Activated B cell treated with CpG ODN at 0.5 μM for 24 hours (primary cell): Measurements from ENCODE around the gene CSDE1. TPM values are rescaled to one million over a fixed set of nuclear protein-coding genes. Genes with fewer than 3 reads are reported as not detected.

ENCODE experiments used
- ATAC-seq: fragments of 200-7000 bp; cut with Tn5 transposase; one replicate; pipeline ENCODE4 v1.10.0; 2021; ENCODE audit warnings: low read depth, mild to moderate bottlenecking, moderate library complexity
- CTCF ChIA-PET: fragments of 350-600 bp; sonication (Branson Sonifier 250); formaldehyde crosslinking; loops from one replicate; lab custom pipeline; 2021; ENCODE audit warnings: antibody characterized with exemption; lab: Charles Lee
- POLR2A ChIA-PET: fragments of 350-600 bp; sonication (Branson Sonifier 250); formaldehyde crosslinking; loops from one replicate; lab custom pipeline; 2021; ENCODE audit warnings: antibody characterized with exemption; lab: Charles Lee
- DNase-seq: peaks from one replicate; pipeline ENCODE4 v3.0.0; 2022
- H3K27ac Mint-ChIP-seq: one replicate; pipeline ENCODE4 v1.8.0; 2020; ENCODE audit warnings: mixed read lengths
- H3K27me3 Mint-ChIP-seq: one replicate; pipeline ENCODE4 v1.8.0; 2021; ENCODE audit warnings: mixed read lengths
- H3K36me3 Mint-ChIP-seq: one replicate; pipeline ENCODE4 v1.8.0; 2021; ENCODE audit warnings: low read depth, mixed read lengths
- H3K4me1 Mint-ChIP-seq: one replicate; pipeline ENCODE4 v1.8.0; 2021; ENCODE audit warnings: mixed read lengths
- H3K4me3 Mint-ChIP-seq: one replicate; pipeline ENCODE4 v1.8.0; 2020; ENCODE audit warnings: mild to moderate bottlenecking, mixed read lengths
- H3K9me3 Mint-ChIP-seq: one replicate; pipeline ENCODE4 v1.8.0; 2020; ENCODE audit warnings: mixed read lengths
- intact Hi-C: fragments of 100-400 bp; cut with micrococcal nuclease; formaldehyde crosslinking; loops from one replicate; pipeline ENCODE4 v1.15.1; 2024
- total RNA-seq: library from RNA; stranded (reverse); gene quantifications from 2 replicates; pipeline ENCODE4 v1.2.3, GENCODE V29; 2022
- TF ChIP-seq, protein P1 (sequence below): fragments of 200-600 bp; IDR thresholded peaks from one replicate; pipeline ENCODE4 v1.8.0; 2022; ENCODE audit warnings: antibody characterized with exemption, mild to moderate bottlenecking

CSDE1 gene
- total RNA-seq, 1 donor from 2014 or later = 416 TPM

DNA sequence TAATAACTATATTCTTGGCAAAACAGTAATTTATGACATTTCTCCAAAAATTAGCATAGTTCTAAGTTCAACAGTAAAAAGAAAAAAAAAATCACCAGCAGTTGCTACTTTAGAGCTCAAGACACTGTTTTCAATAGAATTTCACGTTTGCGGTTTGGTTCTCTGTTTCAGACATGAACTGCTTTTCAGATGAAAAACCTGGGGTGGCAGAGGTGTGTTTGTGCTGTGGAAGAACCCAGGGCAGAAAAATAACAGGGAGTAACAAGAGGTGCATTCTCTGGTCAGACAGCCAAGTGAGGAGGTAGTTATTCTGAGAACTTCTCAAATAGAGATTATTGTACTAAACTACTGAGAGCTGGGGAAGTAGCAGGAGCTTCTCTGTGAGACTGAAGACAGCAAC lies 50.2 kb downstream of the CSDE1 start:
- CTCF ChIA-PET = no interaction called here

DNA sequence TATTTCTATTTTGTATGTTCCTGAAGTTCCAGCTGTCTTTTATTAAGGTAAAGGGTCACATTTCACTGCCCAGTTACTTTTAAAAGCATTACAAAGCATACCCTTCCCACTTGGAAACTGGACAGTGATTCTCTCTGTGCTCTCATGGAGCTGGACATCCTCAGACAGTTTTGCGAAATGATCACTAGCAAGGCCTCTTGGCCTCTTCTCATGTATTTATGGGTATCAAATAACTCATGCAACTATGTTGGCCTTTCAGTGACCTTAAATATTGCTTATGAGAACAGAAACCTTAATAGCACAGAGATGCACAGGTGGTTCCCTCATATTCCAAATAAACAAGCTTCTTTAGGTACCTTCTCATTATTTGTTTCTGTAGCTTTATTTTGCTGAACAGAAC lies 54.5 kb downstream of the CSDE1 start:
- Mint-ChIP-seq H3K36me3 (peaks cover 31% of the 10 kb centered on the region), H3K9me3 (no peaks in the 10 kb centered on the region), H3K4me1 (peaks cover 4% of the 10 kb centered on the region), H3K4me3 (no peak overlapping the region), H3K27ac (no peak overlapping the region), H3K27me3 (peaks cover 3% of the 10 kb centered on the region)
- TF ChIP-seq, protein P1, sequence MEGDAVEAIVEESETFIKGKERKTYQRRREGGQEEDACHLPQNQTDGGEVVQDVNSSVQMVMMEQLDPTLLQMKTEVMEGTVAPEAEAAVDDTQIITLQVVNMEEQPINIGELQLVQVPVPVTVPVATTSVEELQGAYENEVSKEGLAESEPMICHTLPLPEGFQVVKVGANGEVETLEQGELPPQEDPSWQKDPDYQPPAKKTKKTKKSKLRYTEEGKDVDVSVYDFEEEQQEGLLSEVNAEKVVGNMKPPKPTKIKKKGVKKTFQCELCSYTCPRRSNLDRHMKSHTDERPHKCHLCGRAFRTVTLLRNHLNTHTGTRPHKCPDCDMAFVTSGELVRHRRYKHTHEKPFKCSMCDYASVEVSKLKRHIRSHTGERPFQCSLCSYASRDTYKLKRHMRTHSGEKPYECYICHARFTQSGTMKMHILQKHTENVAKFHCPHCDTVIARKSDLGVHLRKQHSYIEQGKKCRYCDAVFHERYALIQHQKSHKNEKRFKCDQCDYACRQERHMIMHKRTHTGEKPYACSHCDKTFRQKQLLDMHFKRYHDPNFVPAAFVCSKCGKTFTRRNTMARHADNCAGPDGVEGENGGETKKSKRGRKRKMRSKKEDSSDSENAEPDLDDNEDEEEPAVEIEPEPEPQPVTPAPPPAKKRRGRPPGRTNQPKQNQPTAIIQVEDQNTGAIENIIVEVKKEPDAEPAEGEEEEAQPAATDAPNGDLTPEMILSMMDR = no peak
- intact Hi-C loops = no loop called here
- DNase-seq (no peak), ATAC-seq (no peak)
- CTCF ChIA-PET = no interaction called here
- POLR2A ChIA-PET = no interaction called here

More for the DNA sequence above, 50.2 kb downstream of the CSDE1 start:
- TF ChIP-seq, protein P1 = no peak
- Mint-ChIP-seq H3K27ac (no peak overlapping the region), H3K4me1 (peaks cover 5% of the 10 kb centered on the region), H3K9me3 (no peaks in the 10 kb centered on the region), H3K36me3 (peaks cover 67% of the 10 kb centered on the region), H3K27me3 (no peaks in the 10 kb centered on the region), H3K4me3 (no peak overlapping the region)
- no peak for DNase-seq
- ATAC-seq = no peak
- intact Hi-C loops = no loop called here
- POLR2A ChIA-PET = interaction anchor here (1.9 kb wide), 1 partner anchor 9 kb away, joined by 5 read pairs; the partner anchor contains the start of gene NRAS

DNA sequence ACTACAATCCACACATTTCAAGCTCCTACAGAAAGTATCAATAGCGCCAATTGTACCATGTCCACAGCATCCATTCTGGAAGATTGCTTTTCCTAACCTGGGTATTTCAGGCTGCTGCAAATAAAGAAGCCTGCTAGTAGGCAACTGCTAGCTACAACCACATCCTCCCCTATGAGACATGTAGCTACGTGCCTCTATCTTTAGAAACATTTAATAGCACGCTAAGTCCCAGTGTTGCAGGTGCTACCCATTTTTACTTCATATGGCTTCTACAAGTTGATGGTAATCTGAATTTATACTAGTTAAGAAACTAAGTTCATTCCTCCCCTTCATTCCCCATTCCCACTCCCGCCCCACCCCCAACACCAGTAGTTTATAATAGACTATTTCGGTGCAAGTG lies 55.0 kb downstream of the CSDE1 start:
- no peak for DNase-seq
- Mint-ChIP-seq H3K9me3 (no peaks in the 10 kb centered on the region), H3K27ac (no peak overlapping the region), H3K4me3 (no peak overlapping the region), H3K36me3 (peaks cover 28% of the 10 kb centered on the region), H3K4me1 (peaks cover 4% of the 10 kb centered on the region), H3K27me3 (peaks cover 3% of the 10 kb centered on the region)
- TF ChIP-seq, protein P1 = no peak
- intact Hi-C loops = no loop called here
- POLR2A ChIA-PET = no interaction called here
- CTCF ChIA-PET = no interaction called here
- ATAC-seq = no peak

DNA sequence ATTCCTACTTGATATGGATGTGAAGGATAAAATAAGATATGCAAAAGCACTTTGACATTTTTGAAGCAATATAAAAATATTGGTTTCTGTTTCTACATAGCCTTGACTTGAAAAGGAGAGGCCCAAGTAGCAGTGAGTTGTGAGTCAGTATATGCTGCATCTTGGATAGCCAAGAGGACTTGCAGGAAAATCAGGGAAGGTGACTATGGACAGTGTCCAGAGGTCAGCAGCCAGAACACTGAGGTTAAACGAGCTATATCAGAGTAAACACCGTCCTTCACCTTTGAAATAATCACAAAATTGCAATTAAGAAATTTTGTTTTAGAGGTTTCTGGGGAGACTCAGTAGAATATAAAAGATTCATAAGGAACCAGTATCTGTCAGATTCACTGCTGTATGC lies 55.9 kb downstream of the CSDE1 start:
- Mint-ChIP-seq H3K4me1 (peaks cover under 1% of the 10 kb centered on the region), H3K27ac (no peak overlapping the region), H3K27me3 (peaks cover 3% of the 10 kb centered on the region), H3K4me3 (no peak overlapping the region), H3K9me3 (no peaks in the 10 kb centered on the region), H3K36me3 (peaks cover 19% of the 10 kb centered on the region)
- TF ChIP-seq, protein P1 = no peak
- ATAC-seq (no peak), DNase-seq (no peak)
- CTCF ChIA-PET = no interaction called here
- POLR2A ChIA-PET = no interaction called here
- intact Hi-C loops = no loop called here

DNA sequence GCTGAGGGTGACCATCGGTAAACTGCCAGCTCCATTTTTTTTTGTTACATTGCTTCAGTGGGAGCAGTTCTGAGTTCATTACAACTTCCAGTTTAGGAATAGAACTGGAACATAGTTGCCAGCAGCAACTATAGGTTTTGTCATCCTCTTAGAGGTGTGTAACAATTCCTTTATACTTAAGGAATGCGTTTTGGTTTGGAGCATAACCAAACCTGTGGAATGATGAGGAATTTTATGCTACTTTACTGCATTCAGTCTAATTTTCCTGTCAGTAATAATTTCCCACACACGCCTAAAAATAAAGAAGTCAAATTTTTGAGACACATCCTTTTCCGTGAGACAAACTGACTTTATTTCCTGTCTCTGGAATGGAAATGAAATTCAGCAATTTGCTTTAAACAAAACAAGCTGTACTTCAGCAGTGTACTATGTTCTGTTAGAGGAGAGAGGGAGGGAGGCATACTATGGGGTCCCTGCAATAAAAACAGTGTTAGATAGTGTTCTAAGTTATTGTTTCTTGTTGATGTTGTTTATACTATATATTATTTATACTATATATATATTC lies 57.7 kb downstream of the CSDE1 start:
- POLR2A ChIA-PET = no interaction called here
- ATAC-seq (no peak), DNase-seq (no peak)
- no peak overlapping the region for H3K27ac Mint-ChIP-seq
- TF ChIP-seq, protein P1 = no peak
- CTCF ChIA-PET = no interaction called here
- H3K36me3 Mint-ChIP-seq = peaks cover 4% of the 10 kb centered on the region
- peaks cover 6% of the 10 kb centered on the region for H3K27me3 Mint-ChIP-seq
- no peaks in the 10 kb centered on the region for H3K9me3 Mint-ChIP-seq
- H3K4me1 Mint-ChIP-seq = no peaks in the 10 kb centered on the region
- H3K4me3 Mint-ChIP-seq = no peak overlapping the region
- intact Hi-C loops = no loop called here
